ENCODE measurements around the gene DFFA.

The DFFA gene

GRCh38 chr1:10407201-10407600 is 65.1 kb downstream of the DFFA start:
- Histone ChIP-seq H3K9me2 (replicated peaks; ENCODE audit: insufficient read depth, low read length) (no peaks in the 10 kb centered on the region), H3K9ac (ENCODE audit: low read length) (no peak overlapping the region), H3K4me3 (ENCODE audit: insufficient read depth, low read length, poor library complexity, severe bottlenecking) (no peak overlapping the region), H3K4me2 (ENCODE audit: low read depth, low read length, poor library complexity, severe bottlenecking) (no peak overlapping the region), H3K9me3 (ENCODE audit: insufficient read depth, low read length) (no peaks in the 10 kb centered on the region), H3K27ac (ENCODE audit: low read depth, low read length) (no peak overlapping the region), H4K20me1 (ENCODE audit: low read depth, low read length) (no peaks in the 10 kb centered on the region), H3K36me3 (ENCODE audit: low read length) (peaks cover 15% of the 10 kb centered on the region; the same call in 1 of the 2 replicates), H3K27me3 (ENCODE audit: low read length) (no peaks in the 10 kb centered on the region), H3F3A (ENCODE audit: insufficient read depth) (no peaks in the 10 kb centered on the region), H2AFZ (ENCODE audit: low read depth, low read length, severe bottlenecking) (no peak overlapping the region), H3K79me2 (ENCODE audit: insufficient read depth, low read length) (no peaks in the 10 kb centered on the region)
- TF ChIP-seq CTCF (IDR thresholded peaks at IDR 0.05; ENCODE audit: insufficient read depth, low read length, poor library complexity, severe bottlenecking) (no peak), EZH2phosphoT487 (conservative IDR thresholded peaks at IDR 0.05; ENCODE audit: low read length) (no peak)

All from SU-DHL-6 (cell line).